UCSD-AML1 (cell line): ENCODE measurements around the gene HNRNPAB.
A peak's percentile ranks its signal among the peaks of the same experiment; 100 is the strongest.
"Not testable (repeated sequence)": the region's sequence is repeated elsewhere in the genome, so short reads cannot be mapped to it uniquely, and the experiment has no call there.

ENCODE experiments used
- DNase-seq: peaks from one replicate; lab custom pipeline; 2025; ENCODE audit not compliant: unreplicated experiment; lab: John Stamatoyannopoulos, UW

The HNRNPAB gene

GRCh38 chr5:178196281-178196812 lies 8.0 kb upstream of the HNRNPAB start:
- no peak for DNase-seq

GRCh38 chr5:178196986-178197385 lies 7.3 kb upstream of the HNRNPAB start:
- DNase-seq = no peak

GRCh38 chr5:178198151-178198550 lies 6.2 kb upstream of the HNRNPAB start:
- DNase-seq = not testable (repeated sequence)

- DNase-seq = no peak
These were observed 5.6 kb upstream of the HNRNPAB start for GRCh38 chr5:178198706-178199105.

GRCh38 chr5:178199581-178200434 lies 4.5 kb upstream of the HNRNPAB start:
- no peak for DNase-seq

- no peak for DNase-seq
These were observed 3.0 kb upstream of the HNRNPAB start for GRCh38 chr5:178201221-178201926.

GRCh38 chr5:178201927-178202235 lies 2.5 kb upstream of the HNRNPAB start:
- no peak for DNase-seq

- DNase-seq = no peak
These were observed 1.8 kb upstream of the HNRNPAB start for GRCh38 chr5:178202541-178202940.

GRCh38 chr5:178203670-178204181 lies 607 bp upstream of the HNRNPAB start:
- DNase-seq = no peak

- peak; percentile 83 for DNase-seq
These were observed 809 bp downstream of the HNRNPAB start for GRCh38 chr5:178204935-178205748.

GRCh38 chr5:178205749-178206047 lies 1.4 kb downstream of the HNRNPAB start:
- no peak for DNase-seq

GRCh38 chr5:178206166-178207101 lies 2.1 kb downstream of the HNRNPAB start:
- DNase-seq = no peak

- DNase-seq = no peak
These were observed 3.0 kb downstream of the HNRNPAB start for GRCh38 chr5:178207183-178207916.

- DNase-seq = no peak
These were observed 3.6 kb downstream of the HNRNPAB start for GRCh38 chr5:178207917-178208280.

GRCh38 chr5:178208540-178209227 lies 4.4 kb downstream of the HNRNPAB start:
- DNase-seq = no peak

- no peak for DNase-seq
These were observed 5.2 kb downstream of the HNRNPAB start for GRCh38 chr5:178209334-178210072.

GRCh38 chr5:178210073-178210535 lies 5.8 kb downstream of the HNRNPAB start:
- DNase-seq = no peak

- no peak for DNase-seq
These were observed 6.4 kb downstream of the HNRNPAB start for GRCh38 chr5:178210686-178211085.
